Transverse colon (tissue), 4 donors: ENCODE results near the gene HCFC1R1. TPM values are rescaled to one million over a fixed set of nuclear protein-coding genes. Genes with fewer than 3 reads are reported as not detected.

Experiments
- DNase-seq: peaks from one replicate; pipeline ENCODE4 v3.0.0-alpha.2; 2019
- H3K27ac ChIP-seq, 4 donors: fragments of 200-600 bp; sonication (generic); 2 replicates each; pipeline ENCODE4 v1.5.1; 2016 to 2018; ENCODE audit warnings: inconsistent platforms in 4 of 4
- H3K27me3 ChIP-seq: fragments of 200-600 bp; sonication (generic); 2 replicates; pipeline ENCODE4 v1.5.1; 2017; ENCODE audit warnings: inconsistent platforms
- H3K36me3 ChIP-seq, 4 donors: fragments of 200-600 bp; sonication (generic); 2 replicates each; pipeline ENCODE4 v1.5.1; 2017 to 2019; ENCODE audit warnings: inconsistent platforms in 4 of 4
- H3K4me1 ChIP-seq, 4 donors: fragments of 200-600 bp; sonication (generic); 2 replicates each; pipeline ENCODE4 v1.5.1; 2017 to 2020; ENCODE audit warnings: inconsistent platforms in 4 of 4
- H3K4me3 ChIP-seq, 4 donors: fragments of 200-600 bp; sonication (generic); 1 replicate in 1 of 4; 2 replicates in 3 of 4; pipeline versions ENCODE4 v1.5.1 to v1.6.1; 2017 to 2019; ENCODE audit warnings: inconsistent platforms in 4 of 4
- H3K9me3 ChIP-seq, 2 donors: fragments of 200-600 bp; sonication (generic); 2 replicates each; pipeline ENCODE4 v1.5.1; 2017 to 2019; ENCODE audit warnings: inconsistent platforms in 2 of 2
- EP300 ChIP-seq: sonication (generic); formaldehyde crosslinking; IDR thresholded peaks from one replicate; pipeline ENCODE4 v1.6.1; 2017; ENCODE audit warnings: antibody characterized with exemption, low read depth
- POLR2A ChIP-seq: fragments of 450-650 bp; IDR thresholded peaks from one replicate; pipeline ENCODE4 v1.6.1; 2016; ENCODE audit warnings: antibody characterized with exemption, mild to moderate bottlenecking, moderate library complexity
- POLR2AphosphoS5 ChIP-seq, 3 donors: sonication (generic); formaldehyde crosslinking; IDR thresholded peaks; one replicate each; pipeline ENCODE4 v1.6.1; 2016; ENCODE audit warnings: antibody characterized with exemption in 3 of 3
- WGBS, 2 donors: methylation state at CpG; one replicate each; pipeline ENCODE4 v1.1.5; 2018; ENCODE audit warnings: low coverage in 1 of 2; 5-methylcytosine and 5-hydroxymethylcytosine counted together
- in situ Hi-C, 4 donors: fragments of 200-750 bp; cut with MboI; loops; one replicate each; pipeline versions ENCODE4 v1.15.0 to v1.15.1; 2017; ENCODE audit warnings: low sequenced_read_pairs in 3 of 4, low pct_ligation_motif_present in 1 of 4, low pct_unique_long_range_greater_than_20kb in 1 of 4
- intact Hi-C: fragments of 100-400 bp; cut with DNase I; formaldehyde crosslinking; loops from one replicate; pipeline ENCODE4 v1.15.1; 2023; ENCODE audit warnings: low total_unique reads
- total RNA-seq, 4 donors: library from RNA; depleted of rRNA; stranded (reverse); fragments of >200 nt; gene quantifications; one replicate each; pipeline ENCODE4 v1.1.0, GENCODE V29; 2016
- TF ChIP-seq, protein P1 (sequence below), 5 experiments: fragments of 200-600 bp in 3 of 5; fragments of 450-650 bp in 2 of 5; sonication (generic) in 3 of 5; IDR thresholded peaks; 1 replicate in 2 of 5; 2 replicates in 3 of 5; pipeline ENCODE4 v1.5.1; 2016 to 2017; ENCODE audit warnings: antibody characterized with exemption in 5 of 5, inconsistent platforms in 3 of 5, mild to moderate bottlenecking in 2 of 5, moderate library complexity in 1 of 5

The HCFC1R1 gene
- total RNA-seq, 4 donors from 2014 or later = 4.4 to 35.4 (median 17.5) TPM

- Histone ChIP-seq H3K9me3 (no peaks in the 10 kb centered on the region), H3K36me3 (no peaks in the 10 kb centered on the region), H3K4me3 (no peak overlapping the region), H3K27ac (no peak overlapping the region), H3K4me1 (peaks cover 3 to 25% (median 10%) of the 10 kb centered on the region in 4 donors), H3K27me3 (peaks cover 53% of the 10 kb centered on the region)
- TF ChIP-seq POLR2AphosphoS5 (IDR thresholded peaks at IDR 0.05) = no peak
- TF ChIP-seq, protein P1, sequence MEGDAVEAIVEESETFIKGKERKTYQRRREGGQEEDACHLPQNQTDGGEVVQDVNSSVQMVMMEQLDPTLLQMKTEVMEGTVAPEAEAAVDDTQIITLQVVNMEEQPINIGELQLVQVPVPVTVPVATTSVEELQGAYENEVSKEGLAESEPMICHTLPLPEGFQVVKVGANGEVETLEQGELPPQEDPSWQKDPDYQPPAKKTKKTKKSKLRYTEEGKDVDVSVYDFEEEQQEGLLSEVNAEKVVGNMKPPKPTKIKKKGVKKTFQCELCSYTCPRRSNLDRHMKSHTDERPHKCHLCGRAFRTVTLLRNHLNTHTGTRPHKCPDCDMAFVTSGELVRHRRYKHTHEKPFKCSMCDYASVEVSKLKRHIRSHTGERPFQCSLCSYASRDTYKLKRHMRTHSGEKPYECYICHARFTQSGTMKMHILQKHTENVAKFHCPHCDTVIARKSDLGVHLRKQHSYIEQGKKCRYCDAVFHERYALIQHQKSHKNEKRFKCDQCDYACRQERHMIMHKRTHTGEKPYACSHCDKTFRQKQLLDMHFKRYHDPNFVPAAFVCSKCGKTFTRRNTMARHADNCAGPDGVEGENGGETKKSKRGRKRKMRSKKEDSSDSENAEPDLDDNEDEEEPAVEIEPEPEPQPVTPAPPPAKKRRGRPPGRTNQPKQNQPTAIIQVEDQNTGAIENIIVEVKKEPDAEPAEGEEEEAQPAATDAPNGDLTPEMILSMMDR (IDR thresholded peaks at IDR 0.05) = no peak
- TF ChIP-seq EP300 = no peak
- no peak for TF ChIP-seq POLR2A
- DNase-seq = no peak
- WGBS, 2 donors = 90% methylated on average over 6 of the region's 6 CpGs; no CpG with 5 or more reads in 1 of the 2 donors
- intact Hi-C loops (no loop called here), in situ Hi-C loops (no loop called here)
These were observed 8.8 kb downstream of the HCFC1R1 start for GRCh38 chr16:3014971-3015370.

- 70% methylated on average over 12 of the region's 12 CpGs; no CpG with 5 or more reads in 1 of the 2 donors for WGBS, 2 donors
- DNase-seq = no peak
- Histone ChIP-seq H3K9me3 (no peaks in the 10 kb centered on the region), H3K4me1 (peaks cover 3 to 25% (median 4%) of the 10 kb centered on the region in 4 donors), H3K27ac (no peak overlapping the region), H3K36me3 (no peaks in the 10 kb centered on the region), H3K27me3 (peaks cover 60% of the 10 kb centered on the region), H3K4me3 (no peak overlapping the region)
- intact Hi-C loops (no loop called here), in situ Hi-C loops (no loop called here)
- TF ChIP-seq POLR2A = no peak
- TF ChIP-seq POLR2AphosphoS5 (IDR thresholded peaks at IDR 0.05) = no peak
- no peak for TF ChIP-seq EP300
These were observed 9.6 kb downstream of the HCFC1R1 start for GRCh38 chr16:3013998-3014690.

DNA sequence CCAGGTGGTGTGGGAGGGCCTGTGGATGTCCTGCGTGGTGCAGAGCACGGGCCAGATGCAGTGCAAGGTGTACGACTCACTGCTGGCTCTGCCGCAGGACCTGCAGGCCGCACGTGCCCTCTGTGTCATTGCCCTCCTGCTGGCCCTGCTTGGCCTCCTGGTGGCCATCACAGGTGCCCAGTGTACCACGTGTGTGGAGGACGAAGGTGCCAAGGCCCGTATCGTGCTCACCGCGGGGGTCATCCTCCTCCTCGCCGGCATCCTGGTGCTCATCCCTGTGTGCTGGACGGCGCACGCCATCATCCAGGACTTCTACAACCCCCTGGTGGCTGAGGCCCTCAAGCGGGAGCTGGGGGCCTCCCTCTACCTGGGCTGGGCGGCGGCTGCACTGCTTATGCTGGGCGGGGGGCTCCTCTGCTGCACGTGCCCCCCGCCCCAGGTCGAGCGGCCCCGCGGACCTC, 10.2 kb downstream of the HCFC1R1 start:
- Histone ChIP-seq H3K27me3 (peaks cover 60% of the 10 kb centered on the region), H3K27ac (no peak overlapping the region), H3K9me3 (no peaks in the 10 kb centered on the region), H3K36me3 (no peaks in the 10 kb centered on the region), H3K4me1 (peaks cover 3 to 28% (median 5%) of the 10 kb centered on the region in 4 donors), H3K4me3 (no peak overlapping the region)
- intact Hi-C loops (no loop called here), in situ Hi-C loops (no loop called here)
- DNase-seq = no peak
- 70% methylated on average over 4 of the region's 27 CpGs; no CpG with 5 or more reads in 1 of the 2 donors for WGBS, 2 donors
- no peak for TF ChIP-seq POLR2AphosphoS5 (IDR thresholded peaks at IDR 0.05)
- no peak for TF ChIP-seq POLR2A
- no peak for TF ChIP-seq EP300
- TF ChIP-seq, protein P1 (IDR thresholded peaks at IDR 0.05) = no peak

- intact Hi-C loops = no loop called here
- in situ Hi-C loops = no loop called here
- DNase-seq = peak; percentile 63
- H3K27me3 ChIP-seq = peaks cover 59% of the 10 kb centered on the region
- no peaks in the 10 kb centered on the region for H3K9me3 ChIP-seq
- H3K4me3 ChIP-seq = no peak within 1 kb of the TSS
- no peaks in the 10 kb centered on the region for H3K36me3 ChIP-seq
- TF ChIP-seq POLR2A (peak; percentile 15), POLR2AphosphoS5 (IDR thresholded peaks at IDR 0.05) (peak in 1 of 3 donors; percentile 26), EP300 (no peak)
- TF ChIP-seq, protein P1 (IDR thresholded peaks at IDR 0.05) = no peak
- WGBS, 2 donors = 8 to 51% methylated on average over 4 to 18 of the region's 27 CpGs
- no peak within 1 kb of the TSS for H3K27ac ChIP-seq
- peaks cover 4 to 28% (median 8%) of the 10 kb centered on the region in 4 donors for H3K4me1 ChIP-seq
These were observed 10.8 kb downstream of the HCFC1R1 start, which contains the start of gene CLDN9 for GRCh38 chr16:3012828-3013420. CLDN9 (plus strand) TSS chr16:3012923; CDS start chr16:3013363, 440 bp downstream.
